H1 (cell line): ENCODE results near the gene NOX5. TPM values are rescaled to one million over a fixed set of nuclear protein-coding genes. Genes with fewer than 3 reads are reported as not detected.

Experiments used
- CHD1 ChIP-seq: IDR thresholded peaks from 2 replicates; pipeline ENCODE4 v1.6.1; 2012; ENCODE audit warnings: low read depth, low read length, improper control_type of control experiment
- polyA plus RNA-seq, 7 experiments: library from polyadenylated mRNA; depleted of rRNA in 3 of 7; stranded (reverse) in 5 of 7; unstranded in 2 of 7; fragments of >200 nt in 5 of 7; fragments of 200-250 nt in 2 of 7; gene quantifications; 1 replicate in 5 of 7; 2 replicates in 1 of 7; 4 replicates in 1 of 7; pipeline versions ENCODE4 v1.2.1 to v1.2.3, GENCODE V29; 2011 to 2013; ENCODE audit warnings: missing spikeins in 2 of 7, mixed read lengths in 2 of 7
- total RNA-seq: library from RNA; stranded (reverse); fragmentation: NEBNext Ultra II Directional; extraction: Animal tissue kit (Norgen Biotek cat#: 25700); gene quantifications from 2 replicates; pipeline ENCODE4 v1.2.1, GENCODE V29; 2021

Gene NOX5
- total and polyA plus RNA-seq, 2 of the 8 experiments (the other 6 are each of a cell fraction or from before 2014, with no cell fraction given): under 0.01 TPM; not detected in 1

GRCh38 chr15:69046781-69047180 lies 32.3 kb downstream of the NOX5 start (continued):
- TF ChIP-seq CHD1: no peak
